ENCODE results near the gene PRR29.

The PRR29 gene

DNA sequence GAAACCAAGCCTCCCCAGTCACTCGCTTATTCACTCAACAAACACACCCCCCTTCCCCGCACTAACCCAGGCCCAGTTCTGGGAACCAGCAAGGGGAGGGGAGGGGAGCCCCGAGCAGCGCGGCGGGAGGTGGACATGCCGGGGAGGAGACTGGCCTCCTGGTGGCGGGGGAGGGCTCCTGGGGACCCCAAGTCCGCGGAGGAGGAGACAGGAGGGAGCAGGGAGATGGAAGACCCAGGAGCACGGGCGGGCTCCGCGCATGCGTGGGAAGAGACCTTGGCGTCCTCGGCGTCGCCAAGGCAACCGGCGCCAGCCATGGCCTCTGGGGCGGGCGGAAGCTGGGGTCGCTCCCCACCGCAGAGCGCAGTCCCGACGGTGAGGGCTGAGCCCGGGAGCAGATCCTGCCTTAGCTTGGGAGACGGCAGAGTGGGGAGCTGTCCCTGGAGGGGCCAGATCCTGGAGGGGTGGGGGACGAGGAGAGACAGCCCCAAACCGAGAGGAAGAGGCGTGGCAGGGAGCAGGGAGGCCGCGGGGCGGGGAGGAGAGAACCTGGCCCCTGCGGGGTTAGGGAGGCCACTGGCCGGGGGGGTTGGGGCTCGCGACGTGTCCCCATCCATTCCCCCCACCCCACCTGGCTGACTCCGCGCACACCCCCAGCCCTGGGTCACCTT is at the start of gene PRR29:
Gene PRR29, plus strand, starts transcription at position 302 of the 671 bp plus-strand sequence. Its CDS starts 14 bp downstream, at position 316.
- peak; percentile 81 to 84 for DNase-seq

DNA sequence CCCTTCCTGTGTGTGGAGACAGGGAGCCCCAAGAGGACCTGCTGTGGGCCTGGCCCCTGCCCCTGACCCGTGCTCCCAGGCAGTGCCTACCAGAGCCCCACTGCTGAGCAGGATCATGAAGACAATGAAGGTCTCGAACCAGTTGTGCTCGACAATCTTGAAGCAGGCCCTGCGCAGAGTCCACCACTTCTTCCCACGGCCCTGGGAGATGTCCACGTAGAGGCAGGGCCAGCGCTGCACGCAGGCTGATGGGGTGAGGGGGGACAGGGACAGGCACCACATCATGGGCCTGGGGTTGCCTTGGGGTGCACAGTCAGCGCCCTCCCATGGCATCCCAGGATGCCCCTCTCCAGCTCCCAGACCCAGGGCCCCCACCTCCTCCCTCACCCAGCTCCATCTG is 49.6 kb upstream of the PRR29 start:
- no peak for DNase-seq

DNA sequence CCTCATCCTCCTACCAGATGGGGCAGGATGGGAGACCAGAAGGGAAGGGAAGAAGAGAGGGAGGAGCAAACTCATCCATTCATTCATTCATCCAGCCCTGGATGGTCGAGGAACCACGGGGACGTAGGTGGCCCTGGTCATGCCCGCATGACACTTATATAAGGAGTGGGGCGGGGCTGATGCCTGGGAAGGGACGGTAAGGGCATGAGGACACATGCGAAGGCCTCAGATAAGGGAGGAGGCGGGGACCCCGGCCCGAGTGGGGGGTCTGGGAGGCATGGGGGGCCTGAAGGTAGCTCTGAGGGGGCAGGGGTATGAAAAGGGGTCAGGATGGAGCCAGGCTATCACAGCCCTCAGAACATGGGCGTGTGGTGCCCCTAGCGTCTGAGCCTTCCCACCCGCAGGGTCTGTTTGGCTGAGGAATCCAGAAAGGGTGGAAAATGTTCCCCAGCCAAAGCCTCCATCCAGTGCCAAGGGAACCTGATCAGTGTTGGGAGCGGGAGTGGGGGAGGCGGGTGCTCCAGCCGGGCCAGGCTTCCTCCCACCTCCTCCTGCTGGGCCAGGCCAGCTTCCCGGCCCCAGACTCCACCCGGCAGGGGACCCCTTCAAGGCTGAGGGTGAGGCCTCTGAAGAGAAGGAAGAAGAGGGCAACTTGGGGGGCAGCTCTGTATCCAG is 48.4 kb upstream of the PRR29 start:
- DNase-seq: no peak

DNA sequence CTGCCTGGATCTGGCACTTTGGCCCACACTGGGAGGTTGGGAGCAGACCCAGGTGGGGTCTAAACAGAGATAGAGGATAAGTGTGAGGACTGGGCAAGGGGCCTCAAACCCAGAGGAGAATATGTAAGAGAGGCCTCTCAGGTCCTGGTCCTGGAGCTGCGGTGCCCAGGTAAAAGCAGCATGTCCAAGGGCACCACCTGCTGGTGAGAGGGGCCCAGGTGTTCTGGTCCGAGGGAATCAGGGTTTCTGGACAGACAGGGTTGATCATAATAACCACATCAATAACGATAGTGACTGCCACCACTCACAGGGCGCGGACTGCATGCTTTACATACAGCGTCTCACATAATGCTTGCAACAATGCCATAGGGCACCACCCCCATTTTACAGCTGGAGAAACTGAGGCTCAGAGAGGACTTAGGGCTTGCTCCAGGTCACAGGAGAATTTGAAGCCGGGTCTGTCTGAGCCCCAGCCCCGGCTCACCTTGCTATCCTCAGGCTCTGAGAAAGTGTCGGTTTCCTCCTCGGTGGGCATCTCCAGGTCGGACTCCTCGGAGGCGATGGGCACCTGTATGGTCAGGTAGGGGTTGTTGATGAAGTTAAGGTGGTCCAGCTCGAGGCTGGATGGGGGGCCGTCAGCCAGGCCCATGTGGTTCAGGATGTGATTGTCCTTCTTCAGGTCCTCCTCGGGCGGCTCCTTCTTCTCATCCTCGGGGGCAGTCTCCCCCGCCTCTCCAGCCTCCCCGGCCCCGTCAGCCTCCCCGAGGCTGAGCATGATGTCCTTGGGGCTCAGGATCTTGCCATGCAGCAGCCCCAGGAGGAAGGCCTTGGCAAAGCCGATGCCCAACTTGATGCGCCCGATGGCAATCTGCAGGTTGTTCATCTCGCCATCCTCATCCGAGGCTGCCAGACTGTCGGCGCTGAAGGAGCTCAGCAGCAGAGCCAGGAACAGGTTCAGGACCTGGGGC is 46.9 kb upstream of the PRR29 start:
- peak; percentile 50 to 56 for DNase-seq

DNA sequence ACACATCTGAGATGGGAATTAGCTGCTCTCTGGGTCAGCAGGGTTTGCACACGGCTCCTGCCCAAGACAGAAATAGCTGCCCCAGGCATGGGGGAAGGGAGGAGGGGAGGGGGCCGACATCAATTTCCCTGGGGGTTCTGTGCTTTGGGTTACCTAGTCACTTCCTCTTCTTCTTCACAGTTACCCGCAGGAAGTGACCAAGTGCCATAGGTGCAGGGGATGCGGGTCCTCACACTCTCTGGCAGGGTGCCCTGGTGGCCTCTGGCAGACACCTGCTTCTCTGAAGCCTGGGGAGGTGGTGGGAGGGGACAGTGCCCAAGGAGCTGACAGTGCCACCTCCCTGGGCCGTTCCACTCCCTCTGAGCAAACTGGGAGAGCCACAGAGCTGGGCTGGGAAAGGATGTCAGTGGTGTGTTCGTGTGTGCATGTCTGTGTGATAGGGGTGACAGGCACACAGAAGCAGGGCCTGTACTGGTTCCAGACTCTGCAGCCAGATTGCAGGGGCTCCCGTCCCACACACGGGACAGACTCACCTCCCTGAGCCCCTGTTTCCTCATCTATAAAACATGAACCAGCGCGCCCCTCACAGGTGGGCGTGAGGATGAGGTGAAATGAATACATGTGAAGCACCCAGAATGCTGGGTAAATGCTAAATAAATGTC is 43.6 kb upstream of the PRR29 start:
- DNase-seq: peak; percentile 50 to 51

GRCh38 chr17:63955232-63955631 is 42.9 kb upstream of the PRR29 start:
- DNase-seq: no peak

DNA sequence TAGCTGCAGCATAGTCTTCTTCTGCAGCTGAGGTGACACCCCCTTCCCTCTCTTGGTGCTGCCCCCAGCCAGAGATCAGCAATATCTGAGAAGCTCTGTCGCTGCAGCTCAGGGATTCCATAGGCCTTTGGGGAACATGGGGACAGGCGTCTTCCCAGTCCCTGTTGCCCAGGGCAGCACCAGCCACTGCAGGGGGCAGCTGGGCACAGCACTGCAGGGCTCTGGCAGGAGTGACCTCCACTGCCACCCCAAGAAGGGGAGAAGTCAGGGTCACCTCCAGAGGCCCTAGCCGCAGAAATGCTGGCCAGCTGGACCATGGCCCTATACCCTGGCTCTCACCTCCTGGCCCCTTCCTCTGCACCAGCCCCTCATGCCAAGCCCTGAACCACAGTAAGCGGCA is 42.4 kb upstream of the PRR29 start:
- DNase-seq: no peak

- no peak for DNase-seq
Measured at GRCh38 chr17:63956296-63956920, 41.7 kb upstream of the PRR29 start.

DNA sequence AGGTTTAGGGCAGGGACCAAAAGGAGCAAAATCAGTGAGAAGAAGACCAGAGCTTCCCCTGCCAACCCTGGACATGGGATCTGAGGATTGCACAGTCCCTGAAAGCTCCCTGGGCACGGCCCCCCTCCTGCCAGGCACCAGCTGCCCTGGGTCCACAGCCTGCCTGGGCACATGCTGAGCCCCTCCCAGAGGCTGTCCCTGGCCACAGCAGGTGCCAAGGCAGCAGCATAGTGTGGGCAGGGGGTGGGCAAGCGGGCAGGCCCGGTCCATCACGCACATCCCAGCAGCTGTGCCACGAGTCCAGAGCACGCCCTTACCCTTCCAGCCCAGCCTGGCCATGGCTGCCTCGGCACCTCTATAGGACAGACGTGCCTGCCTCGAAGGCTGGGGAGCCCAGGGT is 38.1 kb upstream of the PRR29 start:
- DNase-seq: no peak

DNA sequence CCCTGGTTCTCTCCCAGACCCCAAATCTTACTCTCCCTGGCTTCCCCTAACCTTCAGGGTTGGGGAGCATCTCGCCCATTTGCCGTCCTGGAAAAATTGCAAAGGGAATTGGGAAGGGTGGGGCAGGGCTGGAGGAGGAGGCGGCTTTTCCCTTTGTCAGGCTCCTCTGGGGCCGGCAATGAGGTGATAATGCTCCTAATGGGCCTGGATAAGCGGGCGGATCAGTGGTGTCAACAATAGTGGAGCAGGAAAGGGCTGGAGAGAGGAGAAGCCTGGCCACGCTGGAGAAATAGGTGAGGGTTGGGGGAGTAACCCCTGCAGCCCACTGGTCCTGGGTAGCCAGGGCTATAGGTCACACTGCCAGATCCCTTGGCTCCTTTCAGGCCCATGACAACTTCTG is 37.7 kb upstream of the PRR29 start:
- DNase-seq: no peak

DNA sequence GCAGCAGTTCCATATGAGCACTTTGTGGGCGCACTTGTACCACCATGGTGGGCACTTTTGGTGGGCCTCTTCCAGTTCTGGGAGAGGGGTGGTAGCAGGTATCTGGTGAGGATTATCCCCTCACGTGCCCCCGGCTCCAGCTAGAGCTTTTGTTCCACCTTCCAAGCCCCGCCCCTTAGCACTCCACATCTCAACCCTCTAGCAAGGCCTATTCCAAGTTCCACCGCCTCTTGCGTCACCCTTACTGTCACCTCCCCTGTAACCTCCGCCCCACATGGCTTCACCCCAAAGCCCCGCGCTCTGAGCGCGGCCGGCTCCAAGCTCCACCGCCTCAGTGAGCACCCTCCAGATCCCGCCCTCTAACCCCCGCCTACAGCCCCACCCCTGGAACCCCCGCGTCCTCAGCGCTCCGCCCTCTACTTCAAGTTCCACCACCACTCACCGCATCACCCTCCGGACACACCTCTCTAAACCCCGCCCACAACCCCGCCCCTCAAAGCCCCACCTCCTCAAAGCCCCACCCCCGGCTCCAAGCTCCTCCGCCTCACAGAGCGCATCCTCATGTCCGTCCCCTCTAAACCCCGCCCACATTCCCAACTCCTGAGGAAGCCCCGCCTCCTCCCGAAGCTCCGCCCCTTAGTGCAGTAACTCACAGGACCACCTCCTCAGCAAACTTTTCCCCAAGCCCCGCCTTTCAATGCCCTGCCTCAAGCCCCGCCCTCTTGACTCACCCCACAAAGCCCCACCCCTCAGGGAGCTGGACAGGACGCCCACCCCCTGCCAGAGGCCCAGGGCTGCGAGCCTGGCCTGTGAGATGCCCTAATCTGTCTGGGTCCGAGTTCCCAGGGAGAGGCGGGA is 36.6 kb upstream of the PRR29 start:
- DNase-seq: peak; percentile 66 to 72

- DNase-seq: no peak
Measured at GRCh38 chr17:63962298-63962744, 35.8 kb upstream of the PRR29 start.

DNA sequence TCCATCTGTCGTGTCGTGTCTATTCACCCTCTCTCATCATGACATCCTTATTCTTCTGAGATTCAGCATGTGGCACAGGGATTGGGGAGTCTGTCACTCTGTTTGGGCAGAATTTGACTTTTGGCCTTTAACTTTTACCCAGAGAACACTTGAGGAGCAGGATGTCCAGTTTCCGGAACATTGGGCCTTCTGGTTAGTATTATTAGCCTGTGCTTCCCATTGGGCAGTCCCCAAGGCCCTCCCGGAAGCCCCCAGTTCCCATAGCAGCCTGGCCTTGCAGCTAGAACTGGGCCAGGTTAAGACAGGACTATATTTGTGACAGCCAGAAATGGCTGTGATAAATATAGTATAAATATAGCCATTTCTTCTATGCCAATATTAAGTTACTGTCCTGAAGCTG is 35.0 kb upstream of the PRR29 start:
- DNase-seq: no peak

DNA sequence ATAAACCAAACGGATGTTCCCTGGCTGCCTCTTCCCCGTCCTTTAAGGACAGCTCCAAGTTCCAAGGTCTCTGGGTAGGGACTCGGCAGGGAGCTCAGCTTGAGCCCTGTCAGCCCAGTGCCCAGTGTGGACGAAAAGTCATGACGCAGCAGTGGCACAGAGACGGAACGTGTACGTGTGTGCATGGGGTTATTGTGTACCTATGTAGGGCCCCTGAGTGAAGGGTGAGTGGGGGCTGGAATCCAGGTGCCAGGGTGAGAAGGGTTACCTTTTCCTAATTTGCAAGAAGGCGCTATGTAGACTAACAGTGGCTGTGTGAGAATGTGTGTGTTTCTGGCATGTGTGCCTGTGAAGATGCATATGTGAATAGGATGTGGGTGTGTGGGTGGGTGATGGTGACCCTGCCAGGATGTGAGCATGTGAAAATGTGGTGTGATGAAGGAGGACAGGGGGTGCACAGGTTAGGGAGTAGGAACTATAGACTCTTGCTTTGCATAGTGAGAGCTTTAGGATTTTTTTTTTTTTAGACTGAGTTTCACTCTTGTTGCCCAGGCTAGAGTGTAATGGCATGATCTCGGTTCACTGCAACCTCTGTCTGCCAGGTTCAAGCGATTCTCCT is 31.4 kb upstream of the PRR29 start:
- peak; percentile 49 to 60 for DNase-seq

- DNase-seq: peak; percentile 51 to 59
Measured at GRCh38 chr17:63967953-63968352, 30.2 kb upstream of the PRR29 start.

DNA sequence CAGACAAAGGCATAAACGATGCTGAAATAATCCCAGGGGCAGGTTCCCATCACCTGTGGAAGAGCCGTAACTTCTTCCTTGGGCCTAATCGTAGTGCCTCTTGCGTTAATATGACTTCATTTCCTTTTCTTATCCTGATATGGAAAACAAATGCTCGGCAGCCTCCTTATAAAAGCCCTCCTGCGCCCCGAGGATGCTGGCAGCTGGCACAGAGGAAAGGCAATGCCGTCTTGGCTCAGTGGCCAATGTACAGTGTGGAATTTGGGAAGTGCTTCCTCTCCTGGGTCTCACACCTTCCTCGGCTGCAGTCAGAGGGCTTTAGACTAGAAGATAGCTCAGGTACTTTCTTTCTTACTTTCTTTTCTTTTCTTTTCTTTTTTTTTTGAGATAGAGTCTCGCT is 28.9 kb upstream of the PRR29 start:
- no peak for DNase-seq

DNA sequence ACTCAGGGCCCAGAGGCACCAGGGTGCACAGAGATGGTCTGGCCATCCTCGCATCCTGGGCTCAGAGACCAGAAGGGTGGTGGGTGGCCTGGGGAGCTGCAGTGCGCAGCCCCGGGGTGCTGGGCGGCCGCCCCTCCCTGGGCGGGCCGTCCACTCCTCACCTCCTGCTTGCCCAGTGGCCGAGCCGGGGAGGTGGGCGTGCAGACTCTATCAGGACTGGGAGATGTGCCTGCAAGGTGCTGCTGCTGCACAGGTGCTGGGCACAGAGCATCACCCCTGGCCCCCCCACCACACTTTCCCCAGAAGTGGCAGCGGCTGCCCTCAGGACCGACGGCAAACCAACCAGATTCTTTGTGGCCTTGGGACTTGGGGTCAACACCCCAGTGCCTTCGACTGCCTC is 25.4 kb upstream of the PRR29 start, which contains the start of gene SCN4A:
Gene SCN4A, minus strand, starts transcription at position 123 of the 400 bp plus-strand sequence. Its CDS starts 77 bp downstream, at position 46.
- DNase-seq: no peak

GRCh38 chr17:63973247-63973646 is 24.9 kb upstream of the PRR29 start:
- DNase-seq: no peak

DNA sequence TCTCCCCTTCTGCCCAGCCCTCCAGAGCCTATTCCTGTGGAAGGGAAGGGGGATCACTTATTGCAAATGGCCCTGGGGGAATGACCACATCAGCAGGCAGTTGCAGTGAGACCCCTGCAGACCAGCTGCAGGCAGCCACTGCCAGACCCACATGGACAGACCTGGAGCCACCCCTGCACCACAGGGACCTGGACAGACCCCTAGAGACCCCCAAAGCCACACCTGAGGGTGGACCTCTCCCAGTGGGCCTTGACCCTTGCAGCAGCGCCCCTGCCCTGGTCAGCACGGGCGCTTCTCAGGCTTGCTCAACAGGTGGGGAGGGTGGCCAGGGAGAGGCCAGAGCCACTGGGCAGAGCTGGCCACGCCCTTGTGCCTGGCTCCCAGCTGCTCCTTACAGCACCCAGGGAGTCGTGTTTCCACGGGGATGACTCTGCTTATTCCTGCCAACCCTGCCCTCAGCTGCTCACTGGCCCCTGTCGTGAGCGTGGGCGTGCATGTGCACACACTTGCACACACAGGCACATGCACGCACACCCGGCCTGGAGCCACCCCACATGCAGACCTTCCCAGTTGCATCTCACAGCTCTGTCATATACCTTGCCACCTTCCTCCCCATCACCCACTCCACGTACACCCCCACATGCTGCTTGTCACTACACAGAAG is 24.1 kb upstream of the PRR29 start:
- no peak for DNase-seq

DNA sequence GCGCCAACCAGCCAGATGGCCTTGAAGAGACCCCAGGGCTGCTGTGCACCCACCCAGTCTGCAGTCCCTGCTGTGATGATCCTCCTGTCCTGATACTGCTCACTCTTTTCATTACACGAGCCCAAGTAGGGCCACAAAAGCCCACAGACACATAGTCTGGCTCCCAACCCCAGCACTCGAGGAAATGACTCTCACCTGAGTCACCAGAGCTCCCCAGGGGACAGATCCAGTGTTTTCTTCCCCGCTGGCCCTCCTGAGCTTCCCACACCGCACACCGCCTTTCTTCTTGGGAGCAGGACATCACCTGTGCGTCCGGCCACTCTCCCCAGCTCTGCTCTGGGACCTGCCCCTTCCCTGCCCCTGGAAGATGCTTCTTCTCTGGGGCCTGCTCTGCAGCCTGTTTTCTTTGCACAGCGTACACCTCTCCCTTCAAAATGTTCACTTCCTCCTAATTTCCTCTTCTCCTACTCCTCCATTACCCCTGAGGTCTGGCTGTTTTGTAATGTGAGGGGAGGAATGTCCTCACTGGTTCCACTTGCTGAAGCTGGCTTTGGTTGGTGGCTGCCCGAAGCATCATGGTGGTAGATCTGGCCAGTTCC is 23.5 kb upstream of the PRR29 start:
- DNase-seq: peak in 1 of 2 experiments; percentile 32
